ENCODE results near the gene WARS2.
"Not testable (repeated sequence)": the region's sequence is repeated elsewhere in the genome, so short reads cannot be mapped to it uniquely, and the experiment has no call there.

The WARS2 gene

DNA sequence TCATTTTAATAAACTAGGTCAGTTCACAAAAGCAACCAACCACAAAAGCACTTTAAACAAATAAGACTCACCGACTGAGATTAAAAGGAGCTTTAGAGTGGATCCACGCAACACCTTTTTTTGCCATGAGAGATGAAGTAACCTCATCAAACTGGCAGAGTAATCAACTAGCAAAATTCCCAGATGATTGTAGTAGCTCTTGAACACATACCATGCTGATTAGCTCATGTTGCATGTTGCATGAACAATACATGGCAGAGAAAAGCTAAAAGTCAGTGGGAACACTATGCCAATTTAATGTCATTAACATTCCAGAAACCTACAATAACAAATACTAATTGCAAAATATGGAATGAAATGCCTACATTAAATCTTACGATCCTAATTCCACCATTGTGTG, 4.1 kb downstream of the WARS2 start:
- no peak for DNase-seq

DNA sequence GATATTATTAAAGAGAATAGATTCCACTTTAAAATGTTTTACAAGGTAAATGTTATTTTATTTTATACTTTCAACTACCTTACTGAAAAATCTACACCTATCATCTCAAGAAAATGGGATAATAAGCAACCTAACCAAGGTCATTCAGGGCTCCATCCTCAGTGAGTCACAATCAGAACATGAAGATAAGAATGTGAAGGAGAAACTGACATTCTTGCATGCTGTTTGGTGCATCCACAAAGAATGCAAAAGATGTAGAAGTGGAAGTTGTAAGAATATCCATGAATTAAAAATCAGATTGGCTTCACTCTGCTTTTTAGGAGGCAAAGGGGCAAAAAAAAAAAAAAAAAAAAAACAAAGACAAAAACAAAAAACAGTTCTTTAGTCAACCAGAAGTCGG, 6.5 kb downstream of the WARS2 start:
- DNase-seq: no peak

DNA sequence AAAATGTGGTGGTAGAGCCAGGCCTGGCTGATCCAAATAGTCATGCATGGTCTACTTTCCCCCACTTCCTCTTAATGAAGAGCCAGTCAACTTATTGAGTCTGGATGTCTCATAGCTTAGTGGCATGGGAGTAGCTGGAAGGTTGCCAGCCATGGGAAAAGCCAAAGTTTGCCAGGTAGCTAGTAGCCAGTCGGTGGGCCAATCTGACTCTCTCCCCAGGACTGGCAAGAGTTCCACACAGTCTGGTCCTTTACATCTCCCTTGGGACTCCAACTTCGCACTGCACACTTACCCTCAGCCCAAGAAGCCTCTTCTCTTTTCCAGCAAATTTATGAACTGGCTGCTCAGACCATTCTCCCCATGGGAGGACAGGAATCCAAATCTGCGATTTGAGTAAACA, 8.3 kb downstream of the WARS2 start:
- DNase-seq: no peak

DNA sequence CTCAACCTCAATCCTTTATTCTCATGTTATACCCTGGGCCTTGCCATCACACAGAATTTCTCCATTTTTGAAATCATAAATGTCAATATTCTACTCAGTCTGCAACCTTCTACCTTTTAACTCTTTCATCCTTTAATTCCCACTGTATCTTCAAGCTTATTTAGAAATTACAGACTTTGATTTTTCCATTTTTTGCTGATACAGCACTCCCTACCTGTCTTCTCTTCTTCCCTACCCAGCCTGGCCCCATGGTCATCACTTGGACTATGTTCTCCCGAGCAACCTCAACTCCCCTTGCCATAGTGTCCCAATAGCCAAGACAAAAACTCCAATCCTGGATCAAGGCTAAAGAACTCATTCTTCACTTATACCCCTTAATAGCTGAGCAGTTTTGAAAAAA, 14.6 kb downstream of the WARS2 start:
- no peak for DNase-seq

DNA sequence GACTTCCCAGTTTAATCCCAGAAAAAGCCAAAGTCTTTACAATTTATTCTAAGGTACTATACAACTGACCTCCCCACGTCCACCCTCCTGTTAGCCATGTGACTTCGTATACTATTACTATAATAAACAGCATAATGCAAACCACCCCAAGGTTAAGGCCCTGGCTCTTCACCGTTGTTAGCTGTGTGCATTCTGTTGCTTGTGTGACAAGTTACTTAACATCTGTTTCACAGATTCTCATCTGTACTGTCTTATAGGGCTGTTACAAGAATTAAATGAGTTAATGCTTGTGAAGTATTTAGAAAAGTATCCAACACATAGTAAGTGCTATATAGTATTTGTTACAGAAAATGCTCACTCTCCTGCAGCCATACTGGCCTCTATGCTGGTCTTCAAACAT, 15.7 kb downstream of the WARS2 start:
- no peak for DNase-seq

GRCh38 chr1:119121872-119122271, 18.6 kb downstream of the WARS2 start:
- DNase-seq: not testable (repeated sequence)

DNA sequence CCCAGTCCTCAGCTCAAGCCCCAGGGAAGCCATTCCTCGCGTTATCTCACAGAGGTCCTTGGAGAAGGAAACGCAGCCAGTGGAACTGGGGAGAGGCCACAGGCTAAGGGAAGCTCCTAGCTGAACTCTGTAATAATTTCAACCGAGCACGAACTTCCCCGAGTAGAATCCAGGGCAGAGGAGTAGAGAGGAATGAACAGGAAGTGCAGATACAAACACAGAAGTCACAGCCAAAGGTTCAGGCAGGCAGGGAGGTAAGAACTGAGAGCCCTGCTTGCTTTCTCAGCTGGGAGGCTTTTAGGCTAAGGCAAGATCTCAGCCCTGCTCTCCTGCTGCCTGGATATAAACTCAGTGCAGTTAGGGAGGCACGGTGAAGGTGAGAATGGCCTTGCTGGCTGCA, 23.7 kb downstream of the WARS2 start:
- no peak for DNase-seq

DNA sequence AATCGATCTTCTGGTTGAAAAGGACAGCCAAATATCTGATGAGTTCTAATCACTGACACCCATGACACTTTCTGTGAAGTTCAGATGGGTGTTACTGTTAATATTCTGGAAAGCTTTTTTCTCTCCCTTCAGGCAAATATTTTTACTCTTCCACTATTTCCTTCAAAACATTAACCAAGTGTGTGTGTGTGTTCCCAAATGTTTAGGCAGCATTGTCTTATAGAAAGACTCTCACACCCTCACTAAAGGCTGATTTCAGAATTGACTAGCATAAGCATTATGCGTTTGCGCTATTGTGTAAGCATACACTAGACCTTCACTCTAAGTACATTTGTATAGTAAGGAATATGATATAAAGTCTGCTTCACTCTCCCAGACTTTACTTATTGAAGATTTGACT, 24.7 kb downstream of the WARS2 start:
- DNase-seq: no peak

GRCh38 chr1:119115311-119115710, 25.1 kb downstream of the WARS2 start:
- DNase-seq: no peak

- DNase-seq: no peak
Observed at GRCh38 chr1:119114786-119115185, 25.7 kb downstream of the WARS2 start.

DNA sequence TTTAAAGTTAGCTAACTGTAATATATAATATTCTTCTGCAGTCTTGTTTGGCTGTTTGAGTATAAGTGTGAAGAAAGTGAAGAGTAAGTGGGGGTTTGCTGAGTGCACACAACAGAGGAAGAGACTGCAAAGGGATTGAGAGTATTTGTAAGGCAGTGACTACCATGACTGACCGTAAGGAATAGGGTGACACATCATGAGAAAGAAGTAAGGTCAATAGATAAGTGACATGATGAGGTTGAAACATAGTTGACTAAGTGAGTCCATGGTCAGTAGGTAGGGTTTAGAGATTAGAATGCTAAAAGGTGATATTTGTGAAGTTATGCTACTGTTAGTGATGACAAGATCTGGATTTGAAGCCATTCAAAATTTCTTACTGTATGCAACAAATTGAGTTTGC, 27.7 kb downstream of the WARS2 start:
- DNase-seq: no peak

- no peak for DNase-seq
Observed at GRCh38 chr1:119112244-119112643, 28.2 kb downstream of the WARS2 start.

DNA sequence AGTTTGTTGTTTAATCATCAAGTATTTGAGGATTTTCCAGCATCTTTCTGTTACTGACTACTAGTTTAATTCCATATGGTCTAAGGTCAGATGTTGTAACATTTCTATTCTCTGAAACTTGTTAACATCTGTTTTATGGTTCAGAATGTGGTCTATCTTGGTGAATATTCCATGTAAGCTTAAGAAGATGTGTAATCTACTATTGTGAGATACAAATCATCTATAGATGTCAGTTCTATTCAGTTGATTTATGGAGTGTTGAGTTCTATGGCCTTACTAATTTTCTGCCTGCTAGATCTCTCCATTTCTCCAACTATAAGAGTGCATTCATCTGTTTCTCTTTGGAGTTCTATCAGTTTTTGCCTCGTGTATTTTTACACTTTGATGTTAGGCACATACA, 31.5 kb downstream of the WARS2 start:
- DNase-seq: no peak

GRCh38 chr1:119103764-119104163, 36.7 kb downstream of the WARS2 start:
- DNase-seq: no peak

GRCh38 chr1:119102051-119102450, 38.4 kb downstream of the WARS2 start:
- no peak for DNase-seq

DNA sequence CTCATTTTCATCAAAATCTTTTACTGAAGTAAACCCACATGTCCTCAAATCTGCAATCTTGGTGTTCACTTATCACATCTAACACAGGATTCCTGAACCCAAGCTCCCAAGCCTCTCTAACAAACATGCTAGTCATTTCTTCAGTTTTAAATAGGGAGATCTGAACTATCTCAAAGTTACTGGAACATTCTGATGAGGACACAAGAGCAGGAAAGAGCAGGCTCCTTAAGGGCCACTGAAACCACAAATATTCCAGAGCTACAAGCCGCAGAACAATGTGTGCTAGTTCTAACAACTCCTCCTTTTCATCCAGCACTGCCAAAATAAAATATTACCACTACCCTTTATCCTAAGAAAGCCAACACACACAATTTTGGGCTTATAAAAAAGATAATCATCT, 38.9 kb downstream of the WARS2 start:
- no peak for DNase-seq

- no peak for DNase-seq
Observed at GRCh38 chr1:119099775-119100174, 40.7 kb downstream of the WARS2 start.

- no peak for DNase-seq
Observed at GRCh38 chr1:119097380-119097779, 43.1 kb downstream of the WARS2 start.

GRCh38 chr1:119093721-119094120, 46.7 kb downstream of the WARS2 start:
- no peak for DNase-seq

DNA sequence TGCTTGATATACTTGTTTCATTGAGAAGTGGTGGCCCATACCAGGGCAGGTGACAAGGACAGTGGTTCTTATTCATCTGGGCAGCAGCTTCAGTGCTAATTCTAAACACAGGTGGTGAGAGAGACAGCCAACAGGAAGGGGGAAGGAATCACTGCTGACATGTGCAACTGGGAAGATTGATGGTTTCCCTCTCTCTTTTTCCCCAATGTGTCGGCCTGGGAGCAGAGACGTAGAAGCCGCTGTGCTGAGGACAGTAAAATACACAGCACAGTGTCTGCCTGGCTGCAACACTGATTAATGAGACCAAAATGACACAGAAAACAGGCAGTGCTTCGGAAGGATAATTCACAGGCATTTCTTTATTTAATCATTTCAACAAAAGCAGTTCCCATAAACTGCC, 48.8 kb downstream of the WARS2 start:
- no peak for DNase-seq

- no peak for DNase-seq
Observed at GRCh38 chr1:119090250-119090649, 50.2 kb downstream of the WARS2 start.

GRCh38 chr1:119086830-119087229, 53.6 kb downstream of the WARS2 start:
- no peak for DNase-seq

- no peak for DNase-seq
Observed at GRCh38 chr1:119084798-119085197, 55.7 kb downstream of the WARS2 start.

GRCh38 chr1:119083980-119084379, 56.5 kb downstream of the WARS2 start:
- no peak for DNase-seq

- no peak for DNase-seq
Observed at GRCh38 chr1:119083479-119083878, 57.0 kb downstream of the WARS2 start.

- no peak for DNase-seq
Observed at GRCh38 chr1:119081700-119082099, 58.8 kb downstream of the WARS2 start.

Data from activated CD4-positive, alpha-beta T cell treated with anti-CD3 and anti-CD28 coated beads, Interleukin-2, amount 50 U/mL, for 4 hours (primary cell).